SK-N-SH treated with all-trans-retinoic acid at 6 μM for 48 hours (cell line): ENCODE data around the gene ANKRD13D.

ENCODE experiments used
- ARNTL ChIP-seq: fragments of 450-650 bp; formaldehyde crosslinking; IDR thresholded peaks from 2 replicates; pipeline ENCODE4 v1.5.0; 2020; ENCODE audit warnings: low read depth, mild to moderate bottlenecking, moderate library complexity, borderline replicate concordance
- CSDC2 ChIP-seq: fragments of 250-450 bp; sonication (Bioruptor Pico); IDR thresholded peaks from 2 replicates; pipeline ENCODE4 v1.5.0; 2020; ENCODE audit warnings: mild to moderate bottlenecking, moderate library complexity
- ESRRG ChIP-seq: fragments of 250-450 bp; sonication (Bioruptor Pico); IDR thresholded peaks from 2 replicates; pipeline ENCODE4 v1.6.1; 2021; ENCODE audit warnings: mild to moderate bottlenecking
- GLIS3 ChIP-seq: fragments of 250-450 bp; sonication (Bioruptor Pico); IDR thresholded peaks from 2 replicates; pipeline ENCODE4 v1.5.0; 2020; ENCODE audit warnings: mild to moderate bottlenecking, moderate library complexity
- ISL1 ChIP-seq: fragments of 250-450 bp; sonication (Bioruptor Pico); IDR thresholded peaks from 2 replicates; pipeline ENCODE4 v2.1.2; 2022; ENCODE audit warnings: mild to moderate bottlenecking, moderate library complexity
- POU6F1 ChIP-seq: fragments of 250-450 bp; sonication (Bioruptor Pico); IDR thresholded peaks from 2 replicates; pipeline ENCODE4 v1.8.0; 2021; ENCODE audit warnings: low read depth, mild to moderate bottlenecking, moderate library complexity, borderline replicate concordance
- SNAI2 ChIP-seq: fragments of 250-450 bp; sonication (Bioruptor Pico); IDR thresholded peaks from 2 replicates; pipeline ENCODE4 v1.5.0; 2020; ENCODE audit warnings: mild to moderate bottlenecking, moderate library complexity
- ZC3H10 ChIP-seq: fragments of 250-450 bp; sonication (Bioruptor Pico); IDR thresholded peaks from 2 replicates; pipeline ENCODE4 v1.5.1; 2021; ENCODE audit warnings: mild to moderate bottlenecking, moderate library complexity
- ZNF8 ChIP-seq: fragments of 450-650 bp; formaldehyde crosslinking; IDR thresholded peaks from 2 replicates; pipeline ENCODE4 v1.5.0; 2020; ENCODE audit warnings: mild to moderate bottlenecking, moderate library complexity
- TF ChIP-seq, protein P1 (sequence below): fragments of 250-450 bp; sonication (Bioruptor Pico); IDR thresholded peaks from 2 replicates; pipeline ENCODE4 v1.8.0; 2020; ENCODE audit warnings: mild to moderate bottlenecking, moderate library complexity, borderline replicate concordance

GRCh38 chr11:67248653-67249052 is 40.5 kb upstream of the ANKRD13D start:
- TF ChIP-seq ZC3H10 (no peak), POU6F1 (CRISPR knock-in tag) (no peak), SNAI2 (no peak), ISL1 (no peak), ARNTL (CRISPR knock-in tag) (no peak), CSDC2 (CRISPR knock-in tag) (no peak), ESRRG (CRISPR knock-in tag) (no peak), GLIS3 (CRISPR knock-in tag) (no peak), ZNF8 (CRISPR knock-in tag) (no peak)
- TF ChIP-seq, protein P1, sequence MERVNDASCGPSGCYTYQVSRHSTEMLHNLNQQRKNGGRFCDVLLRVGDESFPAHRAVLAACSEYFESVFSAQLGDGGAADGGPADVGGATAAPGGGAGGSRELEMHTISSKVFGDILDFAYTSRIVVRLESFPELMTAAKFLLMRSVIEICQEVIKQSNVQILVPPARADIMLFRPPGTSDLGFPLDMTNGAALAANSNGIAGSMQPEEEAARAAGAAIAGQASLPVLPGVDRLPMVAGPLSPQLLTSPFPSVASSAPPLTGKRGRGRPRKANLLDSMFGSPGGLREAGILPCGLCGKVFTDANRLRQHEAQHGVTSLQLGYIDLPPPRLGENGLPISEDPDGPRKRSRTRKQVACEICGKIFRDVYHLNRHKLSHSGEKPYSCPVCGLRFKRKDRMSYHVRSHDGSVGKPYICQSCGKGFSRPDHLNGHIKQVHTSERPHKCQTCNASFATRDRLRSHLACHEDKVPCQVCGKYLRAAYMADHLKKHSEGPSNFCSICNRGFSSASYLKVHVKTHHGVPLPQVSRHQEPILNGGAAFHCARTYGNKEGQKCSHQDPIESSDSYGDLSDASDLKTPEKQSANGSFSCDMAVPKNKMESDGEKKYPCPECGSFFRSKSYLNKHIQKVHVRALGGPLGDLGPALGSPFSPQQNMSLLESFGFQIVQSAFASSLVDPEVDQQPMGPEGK (CRISPR knock-in tag), result no peak
